GM12878 (cell line): Measurements from ENCODE around the gene PIGX.

ENCODE experiments used
- KDM1A ChIP-seq: fragments of 200-600 bp; sonication (generic); IDR thresholded peaks from 2 replicates; pipeline ENCODE4 v1.6.1; 2016; ENCODE audit warnings: borderline replicate concordance
- POLR2AphosphoS5 ChIP-seq: IDR thresholded peaks from 2 replicates; pipeline ENCODE4 v1.6.1; 2011; ENCODE audit warnings: mild to moderate bottlenecking, low read length, inconsistent platforms

DNA sequence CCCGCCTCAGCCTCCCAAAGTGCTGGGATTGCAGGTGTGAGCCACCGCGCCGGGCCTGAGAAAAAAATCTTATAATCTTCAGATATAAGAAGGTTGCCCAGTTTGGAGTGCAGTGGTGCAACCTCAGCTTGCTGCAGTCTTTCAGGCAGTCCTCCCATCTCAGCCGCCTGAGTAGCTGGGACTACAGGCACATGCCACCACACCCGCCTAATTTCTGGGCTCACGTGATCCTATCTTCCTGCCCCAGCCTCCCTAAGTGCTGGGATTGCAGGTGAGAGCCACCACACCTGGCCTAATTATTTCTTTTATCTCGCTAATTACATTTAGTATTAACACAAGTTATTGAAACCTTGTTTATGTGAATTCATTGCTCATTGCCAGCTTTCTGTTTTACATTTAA, 41.0 kb downstream of the PIGX start:
- TF ChIP-seq KDM1A: no peak
- TF ChIP-seq POLR2AphosphoS5: no peak
